GM23338 (cell line): ENCODE measurements around the gene GGA1.

Source experiments
- POLR2AphosphoS5 ChIP-seq: IDR thresholded peaks from 2 replicates; pipeline ENCODE4 v1.6.1; 2016; ENCODE audit warnings: antibody characterized with exemption, low read depth
- STAT1 ChIP-seq: IDR thresholded peaks from one replicate; pipeline ENCODE4 v1.6.1; 2016; ENCODE audit warnings: antibody characterized with exemption; ENCODE audit not compliant: unreplicated experiment
- TF ChIP-seq, protein P1 (sequence below), 2 experiments: fragments of 200-600 bp in 1 of 2; sonication (generic) in 1 of 2; conservative IDR thresholded peaks; 2 replicates each; pipeline versions ENCODE4 v1.5.1 to v1.6.1; 2016 to 2017; ENCODE audit warnings: antibody characterized with exemption in 2 of 2, low read depth in 2 of 2, mild to moderate bottlenecking in 2 of 2, moderate library complexity in 1 of 2
- TF ChIP-seq, protein P2 (sequence below): IDR thresholded peaks from one replicate; pipeline ENCODE4 v1.6.1; 2018; ENCODE audit warnings: antibody characterized with exemption; ENCODE audit not compliant: unreplicated experiment
- TF ChIP-seq, protein P3 (sequence below): IDR thresholded peaks from 2 replicates; pipeline ENCODE4 v1.6.1; 2016; ENCODE audit warnings: antibody characterized with exemption

DNA sequence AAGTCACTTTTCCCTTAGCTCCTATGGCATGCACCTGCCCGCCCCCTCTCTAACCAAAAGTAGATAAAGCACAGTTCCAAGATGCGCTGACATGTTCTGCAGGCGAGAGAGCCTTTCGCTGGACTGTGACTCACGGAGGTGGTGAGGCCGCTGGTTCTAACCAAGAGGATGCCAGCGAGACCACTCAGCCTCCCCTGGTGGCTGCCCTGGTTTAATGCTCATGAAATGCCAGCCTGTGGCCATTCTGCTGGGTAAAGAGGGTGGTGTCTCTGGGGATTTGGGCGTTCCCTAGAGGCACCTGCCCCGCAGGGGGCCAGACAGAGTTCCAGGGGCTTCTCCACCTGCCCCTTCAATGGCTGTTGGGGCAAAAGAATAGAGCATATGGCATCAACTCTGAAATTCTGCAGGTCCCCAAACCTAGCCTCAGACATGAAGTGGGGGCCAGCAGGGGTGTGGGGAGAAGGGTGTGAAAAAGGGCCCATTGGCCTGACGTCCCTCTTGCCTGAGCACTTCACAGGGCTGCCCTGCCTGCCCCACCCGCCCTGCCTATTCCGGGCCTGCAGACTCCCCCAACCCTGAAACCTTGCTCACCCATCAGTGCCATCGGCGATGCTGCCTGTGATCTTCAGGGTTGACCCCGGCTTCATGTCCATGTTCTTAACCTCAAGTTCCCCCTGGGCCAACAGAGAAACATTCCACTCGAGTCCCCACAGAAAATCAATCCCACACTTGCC lies 37.2 kb upstream of the GGA1 start:
- TF ChIP-seq, protein P1, sequence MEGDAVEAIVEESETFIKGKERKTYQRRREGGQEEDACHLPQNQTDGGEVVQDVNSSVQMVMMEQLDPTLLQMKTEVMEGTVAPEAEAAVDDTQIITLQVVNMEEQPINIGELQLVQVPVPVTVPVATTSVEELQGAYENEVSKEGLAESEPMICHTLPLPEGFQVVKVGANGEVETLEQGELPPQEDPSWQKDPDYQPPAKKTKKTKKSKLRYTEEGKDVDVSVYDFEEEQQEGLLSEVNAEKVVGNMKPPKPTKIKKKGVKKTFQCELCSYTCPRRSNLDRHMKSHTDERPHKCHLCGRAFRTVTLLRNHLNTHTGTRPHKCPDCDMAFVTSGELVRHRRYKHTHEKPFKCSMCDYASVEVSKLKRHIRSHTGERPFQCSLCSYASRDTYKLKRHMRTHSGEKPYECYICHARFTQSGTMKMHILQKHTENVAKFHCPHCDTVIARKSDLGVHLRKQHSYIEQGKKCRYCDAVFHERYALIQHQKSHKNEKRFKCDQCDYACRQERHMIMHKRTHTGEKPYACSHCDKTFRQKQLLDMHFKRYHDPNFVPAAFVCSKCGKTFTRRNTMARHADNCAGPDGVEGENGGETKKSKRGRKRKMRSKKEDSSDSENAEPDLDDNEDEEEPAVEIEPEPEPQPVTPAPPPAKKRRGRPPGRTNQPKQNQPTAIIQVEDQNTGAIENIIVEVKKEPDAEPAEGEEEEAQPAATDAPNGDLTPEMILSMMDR (conservative IDR thresholded peaks at IDR 0.05; ENCODE audit: low read depth in 2 of 2) = no peak; a peak in 1 of 4 replicates
- TF ChIP-seq STAT1 (no peak), POLR2AphosphoS5 (no peak)
- TF ChIP-seq, protein P2, sequence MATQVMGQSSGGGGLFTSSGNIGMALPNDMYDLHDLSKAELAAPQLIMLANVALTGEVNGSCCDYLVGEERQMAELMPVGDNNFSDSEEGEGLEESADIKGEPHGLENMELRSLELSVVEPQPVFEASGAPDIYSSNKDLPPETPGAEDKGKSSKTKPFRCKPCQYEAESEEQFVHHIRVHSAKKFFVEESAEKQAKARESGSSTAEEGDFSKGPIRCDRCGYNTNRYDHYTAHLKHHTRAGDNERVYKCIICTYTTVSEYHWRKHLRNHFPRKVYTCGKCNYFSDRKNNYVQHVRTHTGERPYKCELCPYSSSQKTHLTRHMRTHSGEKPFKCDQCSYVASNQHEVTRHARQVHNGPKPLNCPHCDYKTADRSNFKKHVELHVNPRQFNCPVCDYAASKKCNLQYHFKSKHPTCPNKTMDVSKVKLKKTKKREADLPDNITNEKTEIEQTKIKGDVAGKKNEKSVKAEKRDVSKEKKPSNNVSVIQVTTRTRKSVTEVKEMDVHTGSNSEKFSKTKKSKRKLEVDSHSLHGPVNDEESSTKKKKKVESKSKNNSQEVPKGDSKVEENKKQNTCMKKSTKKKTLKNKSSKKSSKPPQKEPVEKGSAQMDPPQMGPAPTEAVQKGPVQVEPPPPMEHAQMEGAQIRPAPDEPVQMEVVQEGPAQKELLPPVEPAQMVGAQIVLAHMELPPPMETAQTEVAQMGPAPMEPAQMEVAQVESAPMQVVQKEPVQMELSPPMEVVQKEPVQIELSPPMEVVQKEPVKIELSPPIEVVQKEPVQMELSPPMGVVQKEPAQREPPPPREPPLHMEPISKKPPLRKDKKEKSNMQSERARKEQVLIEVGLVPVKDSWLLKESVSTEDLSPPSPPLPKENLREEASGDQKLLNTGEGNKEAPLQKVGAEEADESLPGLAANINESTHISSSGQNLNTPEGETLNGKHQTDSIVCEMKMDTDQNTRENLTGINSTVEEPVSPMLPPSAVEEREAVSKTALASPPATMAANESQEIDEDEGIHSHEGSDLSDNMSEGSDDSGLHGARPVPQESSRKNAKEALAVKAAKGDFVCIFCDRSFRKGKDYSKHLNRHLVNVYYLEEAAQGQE = no peak
- TF ChIP-seq, protein P3, sequence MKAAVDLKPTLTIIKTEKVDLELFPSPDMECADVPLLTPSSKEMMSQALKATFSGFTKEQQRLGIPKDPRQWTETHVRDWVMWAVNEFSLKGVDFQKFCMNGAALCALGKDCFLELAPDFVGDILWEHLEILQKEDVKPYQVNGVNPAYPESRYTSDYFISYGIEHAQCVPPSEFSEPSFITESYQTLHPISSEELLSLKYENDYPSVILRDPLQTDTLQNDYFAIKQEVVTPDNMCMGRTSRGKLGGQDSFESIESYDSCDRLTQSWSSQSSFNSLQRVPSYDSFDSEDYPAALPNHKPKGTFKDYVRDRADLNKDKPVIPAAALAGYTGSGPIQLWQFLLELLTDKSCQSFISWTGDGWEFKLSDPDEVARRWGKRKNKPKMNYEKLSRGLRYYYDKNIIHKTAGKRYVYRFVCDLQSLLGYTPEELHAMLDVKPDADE = no peak
